GM19351 (cell line): ENCODE results near the gene CTBP2.

ENCODE experiments used
- ATAC-seq: cut with Tn5 transposase; IDR thresholded peaks from one replicate; pipeline ENCODE4 v1.9.1; 2021; ENCODE audit warnings: mild to moderate bottlenecking, moderate library complexity; ENCODE audit not compliant: unreplicated experiment

Gene CTBP2

GRCh38 chr10:125147971-125148439 lies 12.4 kb downstream of the CTBP2 start:
- ATAC-seq, result no peak

DNA sequence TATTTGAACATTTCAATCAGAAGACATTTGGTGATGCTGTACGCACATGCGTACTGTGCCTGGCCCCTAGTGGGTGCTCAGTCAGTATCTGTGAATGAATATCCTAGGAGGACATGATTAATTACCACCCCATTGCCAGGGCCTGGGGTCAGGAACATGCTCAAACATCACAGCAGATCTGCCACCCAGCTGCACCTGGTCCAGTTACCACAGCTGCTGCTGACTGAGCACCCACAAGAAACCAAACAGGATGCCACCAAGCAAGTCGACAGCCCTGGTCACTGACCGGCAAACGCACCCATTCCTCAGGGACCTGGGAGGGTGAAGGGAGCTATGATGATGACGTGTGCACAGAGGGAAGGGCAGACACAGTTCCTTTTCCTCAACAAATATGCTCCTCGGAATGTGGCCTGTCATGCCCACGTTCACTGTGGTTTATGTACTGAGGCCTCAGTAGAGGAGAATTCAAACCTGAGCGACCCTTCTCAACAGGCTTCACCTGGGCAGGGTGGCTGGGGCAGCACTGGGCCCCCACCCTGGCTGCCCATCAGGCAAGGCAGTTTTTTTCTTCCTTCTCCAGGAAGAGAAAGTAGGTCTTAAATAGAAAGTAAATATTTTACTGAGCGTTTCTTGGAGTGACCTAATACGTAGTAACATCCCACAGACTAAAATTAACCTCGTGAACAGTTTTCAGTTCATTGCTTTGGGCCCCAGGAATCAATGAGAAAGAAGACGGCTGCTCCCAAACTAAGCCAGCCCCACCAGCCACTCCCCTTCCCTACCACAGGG lies 13.4 kb downstream of the CTBP2 start:
- ATAC-seq, result no peak

DNA sequence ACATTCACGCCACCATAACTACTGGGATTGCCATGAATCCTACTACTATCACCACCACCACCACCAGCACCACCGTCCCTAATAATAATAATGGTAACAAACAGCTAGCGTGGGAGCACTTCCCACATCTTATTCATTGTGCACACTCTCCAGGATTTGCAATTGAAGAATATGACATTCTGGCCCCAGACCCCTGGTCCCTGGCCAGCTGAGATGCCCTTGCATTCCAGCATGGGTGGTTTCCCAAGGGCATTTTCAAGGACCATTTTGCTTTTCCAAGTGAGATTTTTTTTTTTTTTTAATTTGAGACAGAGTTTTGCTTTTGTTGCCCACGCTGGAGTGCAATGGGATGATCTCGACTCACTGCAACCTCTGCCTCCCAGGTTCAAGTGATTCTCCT lies 14.7 kb downstream of the CTBP2 start:
- no peak for ATAC-seq

DNA sequence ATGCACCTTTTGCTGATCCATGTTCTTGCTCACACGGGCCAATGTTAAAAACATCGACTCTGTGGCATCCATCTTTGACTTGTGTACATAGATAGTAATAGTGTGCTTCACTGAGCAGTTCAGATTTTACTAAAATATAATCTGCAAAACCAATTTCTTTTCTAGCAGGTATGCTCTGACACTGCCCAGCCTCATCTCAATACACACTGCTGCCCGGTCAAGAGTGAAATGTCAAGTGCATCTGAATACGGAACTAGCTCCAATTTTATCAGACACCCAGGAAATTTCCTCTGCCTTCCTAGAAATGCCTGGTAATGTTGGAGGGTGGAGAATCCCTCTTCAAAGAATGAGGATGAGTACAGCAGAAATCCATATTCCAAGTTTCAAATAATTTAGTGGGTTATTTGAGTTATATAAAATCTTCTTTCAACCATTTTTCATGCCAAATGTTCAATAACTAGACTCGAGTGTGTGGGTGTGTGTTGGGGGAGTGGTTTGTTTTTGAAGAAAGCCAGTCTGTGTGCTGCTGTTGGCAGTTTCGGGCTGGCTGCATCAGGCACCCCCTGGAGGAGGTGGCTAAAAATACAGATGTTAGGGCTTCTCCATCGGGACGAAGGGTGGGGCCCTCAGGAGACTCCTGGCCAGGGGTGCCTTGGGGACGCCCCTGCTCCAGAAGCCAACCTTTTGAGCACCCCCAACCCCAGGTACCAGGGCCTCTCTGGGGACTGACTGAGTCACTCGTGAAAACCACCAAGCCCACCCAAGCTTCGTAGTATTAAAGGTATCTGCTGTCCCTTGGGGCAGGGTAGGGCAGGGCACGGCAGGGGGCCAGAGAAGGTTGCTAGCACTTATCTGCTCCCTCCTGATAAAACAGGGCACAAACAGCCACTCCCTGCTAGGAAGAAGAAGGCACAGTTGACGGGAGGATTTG lies 15.4 kb downstream of the CTBP2 start:
- peak; percentile 69 for ATAC-seq

DNA sequence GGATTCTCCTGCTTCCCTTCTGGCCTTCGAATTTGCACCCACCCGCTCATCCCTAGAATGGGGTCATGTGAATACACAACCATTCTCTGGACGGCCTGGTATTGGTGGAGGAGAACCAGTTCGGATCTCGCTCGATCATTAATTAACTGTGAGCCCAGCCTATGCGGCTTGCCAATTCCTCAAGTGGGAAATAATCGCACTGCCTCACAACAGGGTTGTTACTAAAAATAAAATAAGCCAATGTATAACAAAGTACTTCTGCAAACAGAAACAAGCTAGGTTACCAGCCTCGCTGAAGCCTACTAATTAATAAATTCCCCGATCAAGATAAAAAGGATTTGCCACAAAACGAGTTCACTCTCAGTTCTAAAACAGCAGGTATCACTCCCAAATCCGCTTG lies 16.2 kb downstream of the CTBP2 start:
- no peak for ATAC-seq

GRCh38 chr10:125142946-125143345 lies 17.4 kb downstream of the CTBP2 start:
- no peak for ATAC-seq

- ATAC-seq, result no peak
Measured at GRCh38 chr10:125141860-125142484, 18.4 kb downstream of the CTBP2 start.

GRCh38 chr10:125141150-125141859 lies 19.1 kb downstream of the CTBP2 start:
- ATAC-seq, result no peak

DNA sequence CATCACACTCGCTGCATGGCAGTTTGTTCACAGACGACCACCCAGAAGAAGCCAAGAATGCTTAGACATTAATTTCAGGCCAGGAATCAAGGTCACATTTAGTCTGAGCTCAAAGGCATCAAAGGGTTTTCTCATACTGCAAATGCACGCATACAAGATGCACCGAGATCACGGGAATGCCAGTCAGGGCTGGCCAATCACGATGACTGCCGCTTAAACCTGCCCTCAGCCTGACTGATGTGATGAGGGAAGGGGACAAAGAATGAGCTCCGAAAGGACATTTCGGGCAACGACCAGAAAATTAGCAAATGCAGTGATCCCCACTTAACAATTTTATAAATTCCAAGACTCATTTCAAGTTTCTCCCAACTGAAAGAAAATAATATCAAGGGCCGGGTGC lies 20.2 kb downstream of the CTBP2 start:
- no peak for ATAC-seq

- ATAC-seq, result no peak
Measured at GRCh38 chr10:125137601-125138438, 22.5 kb downstream of the CTBP2 start.

GRCh38 chr10:125136087-125136486 lies 24.3 kb downstream of the CTBP2 start:
- no peak for ATAC-seq

DNA sequence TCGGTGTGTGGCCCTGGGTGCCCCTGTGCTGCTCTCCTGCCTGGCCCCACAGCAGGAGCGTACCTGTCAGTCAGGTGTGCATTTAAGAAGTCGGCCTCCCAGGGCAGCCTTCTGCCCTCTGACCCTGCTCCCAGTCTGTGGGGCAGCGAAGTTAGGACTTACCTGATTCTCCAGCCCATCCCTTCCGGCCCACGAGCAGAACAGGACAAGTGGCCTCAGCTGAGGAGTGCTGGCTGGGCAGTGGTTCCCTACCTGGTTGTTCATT lies 24.7 kb downstream of the CTBP2 start:
- no peak for ATAC-seq

- ATAC-seq, result no peak
Measured at GRCh38 chr10:125134916-125135770, 25.2 kb downstream of the CTBP2 start.

GRCh38 chr10:125134483-125134848 lies 25.9 kb downstream of the CTBP2 start:
- ATAC-seq, result no peak

GRCh38 chr10:125133696-125134482 lies 26.5 kb downstream of the CTBP2 start:
- no peak for ATAC-seq

DNA sequence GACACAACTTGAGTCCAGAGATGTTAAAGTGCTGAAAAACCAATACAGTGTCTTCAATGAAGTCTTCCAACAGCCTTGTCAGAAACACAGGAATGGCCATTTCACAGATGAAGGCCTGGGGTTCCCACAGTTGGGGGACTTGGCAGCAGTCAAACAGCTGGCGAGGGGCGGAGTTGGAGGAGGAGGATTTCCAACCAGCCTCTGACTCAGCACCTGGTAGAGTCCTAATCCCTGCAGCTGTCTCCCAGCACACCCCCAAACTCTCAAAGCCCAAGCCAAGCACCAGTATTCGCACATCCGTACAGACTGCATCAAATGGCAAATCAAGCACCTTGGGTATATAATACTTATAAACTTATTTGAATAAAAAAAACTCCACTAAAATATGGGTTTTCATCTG lies 28.0 kb downstream of the CTBP2 start:
- ATAC-seq, result no peak

GRCh38 chr10:125130916-125131315 lies 29.4 kb downstream of the CTBP2 start:
- ATAC-seq, result no peak

DNA sequence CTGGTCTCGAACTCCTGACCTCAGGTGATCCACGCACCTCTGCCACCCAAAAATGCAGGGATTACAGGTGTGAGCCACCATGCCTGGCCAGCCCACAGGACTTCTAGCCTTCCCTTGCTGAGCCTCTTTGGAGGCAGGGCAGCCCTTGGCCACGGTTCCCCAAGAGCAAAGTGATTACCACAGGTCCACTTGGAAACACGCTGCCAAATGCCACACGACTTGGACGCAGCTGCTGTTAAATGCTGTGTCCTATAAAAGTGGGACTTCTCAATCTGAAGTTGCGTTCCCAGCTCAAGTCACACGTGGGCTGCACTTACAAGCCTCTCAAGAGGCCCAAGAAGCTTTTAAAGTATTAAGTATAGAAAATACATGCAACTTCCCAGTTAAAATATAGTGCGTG lies 30.1 kb downstream of the CTBP2 start:
- ATAC-seq, result no peak

DNA sequence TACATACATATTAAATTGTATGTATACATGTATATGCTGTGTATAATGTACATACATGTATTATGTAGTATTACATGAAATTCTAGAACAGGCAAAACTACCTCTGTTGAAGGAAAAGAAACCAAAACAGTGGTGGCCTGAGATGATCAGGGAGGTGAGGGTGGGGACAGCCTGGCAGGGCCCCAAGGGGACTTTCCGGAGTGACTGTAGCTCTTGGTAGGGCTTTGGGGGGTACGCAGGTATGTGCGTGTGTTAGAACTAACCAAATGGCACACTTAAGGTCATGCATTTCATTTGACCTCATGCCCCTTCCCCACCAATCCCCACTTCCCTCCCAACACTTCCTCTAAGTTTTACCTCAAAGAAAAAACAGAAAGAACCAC lies 31.3 kb downstream of the CTBP2 start:
- ATAC-seq, result no peak
